Liver (tissue), 9 donors: ENCODE results near the gene DBN1. TPM values are rescaled to one million over a fixed set of nuclear protein-coding genes. Genes with fewer than 3 reads are reported as not detected.
"Not testable (repeated sequence)": the region's sequence is repeated elsewhere in the genome, so short reads cannot be mapped to it uniquely, and the experiment has no call there.

Source experiments
- DNase-seq: peaks from one replicate; pipeline ENCODE4 v3.0.0-alpha.2; 2017; ENCODE audit warnings: low spot score
- H3K27ac ChIP-seq, 2 donors: one replicate each; pipeline ENCODE4 v1.7.0; 2013; ENCODE audit warnings: inconsistent platforms in 2 of 2, low read length in 2 of 2, control low read depth in 1 of 2, low read depth in 1 of 2, mild to moderate bottlenecking in 1 of 2
- H3K27me3 ChIP-seq, 4 donors: one replicate each; pipeline versions ENCODE4 v1.6.1 to v1.7.0; 2013; ENCODE audit warnings: low read length in 3 of 4, inconsistent platforms in 1 of 4, mild to moderate bottlenecking in 1 of 4, moderate library complexity in 1 of 4; ENCODE audit not compliant: control insufficient read depth in 4 of 4, insufficient read depth in 4 of 4
- H3K36me3 ChIP-seq, 4 donors: one replicate each; pipeline versions ENCODE4 v1.6.1 to v1.7.0; 2013; ENCODE audit warnings: low read length in 3 of 4, mild to moderate bottlenecking in 3 of 4, low read depth in 1 of 4, moderate library complexity in 1 of 4; ENCODE audit not compliant: control insufficient read depth in 4 of 4, insufficient read depth in 3 of 4
- H3K4me1 ChIP-seq, 4 donors: one replicate each; pipeline versions ENCODE4 v1.6.1 to v1.7.0; 2013; ENCODE audit warnings: low read length in 3 of 4, mild to moderate bottlenecking in 3 of 4, moderate library complexity in 1 of 4; ENCODE audit not compliant: control insufficient read depth in 4 of 4, insufficient read depth in 4 of 4
- H3K4me3 ChIP-seq, 3 donors: one replicate each; pipeline versions ENCODE4 v1.6.1 to v1.7.0; 2013; ENCODE audit warnings: low read length in 3 of 3, control low read depth in 1 of 3, low read depth in 1 of 3, mild to moderate bottlenecking in 1 of 3
- H3K9ac ChIP-seq, 2 donors: one replicate each; pipeline ENCODE4 v1.7.0; 2013; ENCODE audit warnings: low read length in 2 of 2, mild to moderate bottlenecking in 2 of 2, moderate library complexity in 2 of 2, control low read depth in 1 of 2, low read depth in 1 of 2
- H3K9me3 ChIP-seq, 4 donors: one replicate each; pipeline versions ENCODE4 v1.6.1 to v1.7.0; 2013; ENCODE audit warnings: low read length in 3 of 4; ENCODE audit not compliant: control insufficient read depth in 4 of 4
- EGR1 ChIP-seq, 2 donors: IDR thresholded peaks; 2 replicates each; pipeline ENCODE4 v1.6.1; 2016 to 2018; ENCODE audit warnings: antibody characterized with exemption in 2 of 2, low read depth in 2 of 2
- FOXA1 ChIP-seq: IDR thresholded peaks from 2 replicates; pipeline ENCODE4 v1.6.1; 2016; ENCODE audit warnings: antibody characterized with exemption
- FOXA2 ChIP-seq: IDR thresholded peaks from 2 replicates; pipeline ENCODE4 v1.6.1; 2016; ENCODE audit warnings: antibody characterized with exemption
- GABPA ChIP-seq, 2 donors: IDR thresholded peaks in 1 of 2; conservative IDR thresholded peaks in 1 of 2; 2 replicates each; pipeline ENCODE4 v1.6.1; 2016; ENCODE audit warnings: antibody characterized with exemption in 2 of 2, mild to moderate bottlenecking in 1 of 2, moderate library complexity in 1 of 2
- HNF4A ChIP-seq, 2 donors: conservative IDR thresholded peaks; 2 replicates each; pipeline ENCODE4 v1.6.1; 2016; ENCODE audit warnings: antibody characterized with exemption in 2 of 2, mild to moderate bottlenecking in 2 of 2
- HNF4G ChIP-seq: IDR thresholded peaks from 2 replicates; pipeline ENCODE4 v1.6.1; 2016; ENCODE audit warnings: antibody characterized with exemption
- JUND ChIP-seq, 2 donors: IDR thresholded peaks; 2 replicates each; pipeline ENCODE4 v1.6.1; 2016; ENCODE audit warnings: antibody characterized with exemption in 2 of 2
- RAD21 ChIP-seq, 2 donors: IDR thresholded peaks; 2 replicates each; pipeline ENCODE4 v1.6.1; 2016; ENCODE audit warnings: antibody characterized with exemption in 2 of 2, mild to moderate bottlenecking in 2 of 2
- REST ChIP-seq: IDR thresholded peaks from 2 replicates; pipeline ENCODE4 v1.6.1; 2016; ENCODE audit warnings: antibody characterized with exemption, mild to moderate bottlenecking
- RXRA ChIP-seq, 2 donors: IDR thresholded peaks; 2 replicates each; pipeline ENCODE4 v1.6.1; 2017 to 2018; ENCODE audit warnings: antibody characterized with exemption in 2 of 2, mild to moderate bottlenecking in 1 of 2
- SP1 ChIP-seq: IDR thresholded peaks from 2 replicates; pipeline ENCODE4 v1.6.1; 2018; ENCODE audit warnings: antibody characterized with exemption, mild to moderate bottlenecking
- TAF1 ChIP-seq: conservative IDR thresholded peaks from 2 replicates; pipeline ENCODE4 v1.6.1; 2016; ENCODE audit warnings: antibody characterized with exemption, mild to moderate bottlenecking
- YY1 ChIP-seq: IDR thresholded peaks from 2 replicates; pipeline ENCODE4 v1.6.1; 2016; ENCODE audit warnings: antibody characterized with exemption, mild to moderate bottlenecking
- ZBTB33 ChIP-seq: IDR thresholded peaks from 2 replicates; pipeline ENCODE4 v1.6.1; 2016; ENCODE audit warnings: antibody characterized with exemption
- WGBS: extraction: QIAGEN DNeasy Blood & Tissue Kit; methylation state at CpG from one replicate; pipeline ENCODE4 v1.1.7; 2013; 5-methylcytosine and 5-hydroxymethylcytosine counted together
- polyA plus RNA-seq, 2 donors: library from polyadenylated mRNA; stranded (reverse) in 1 of 2; unstranded in 1 of 2; fragments of 200-250 nt in 1 of 2; fragments of >200 nt in 1 of 2; fragmentation: Nextera tagmentation in 1 of 2; extraction: Ambion mirVana in 1 of 2; gene quantifications; one replicate each; pipeline versions ENCODE4 v1.2.1 to v1.2.3, GENCODE V29; 2013 to 2015
- total RNA-seq, 2 donors: library from RNA; depleted of rRNA; stranded (reverse); fragments of >200 nt; gene quantifications; one replicate each; pipeline ENCODE4 v1.2.3, GENCODE V29; 2014
- TF ChIP-seq, protein P1 (sequence below): fragments of 150-350 bp; IDR thresholded peaks from 2 replicates; pipeline ENCODE4 v1.5.1; 2017; ENCODE audit warnings: improper control_type of control experiment, low read depth, low read length; ENCODE audit not compliant: missing input control
- TF ChIP-seq, protein P2 (sequence below): IDR thresholded peaks from 2 replicates; pipeline ENCODE4 v1.6.1; 2016; ENCODE audit warnings: antibody characterized with exemption
- TF ChIP-seq, protein P3 (sequence below): IDR thresholded peaks from 2 replicates; pipeline ENCODE4 v1.6.1; 2016; ENCODE audit warnings: antibody characterized with exemption
- donor health status: healthy.
- donor health status: healthy.
- donor health status: healthy.
- donor health status: healthy.
- donor health status: healthy.

Gene DBN1
- total and polyA plus RNA-seq, 4 donors = 1.5 to 4.9 (median 2.0) TPM

DNA sequence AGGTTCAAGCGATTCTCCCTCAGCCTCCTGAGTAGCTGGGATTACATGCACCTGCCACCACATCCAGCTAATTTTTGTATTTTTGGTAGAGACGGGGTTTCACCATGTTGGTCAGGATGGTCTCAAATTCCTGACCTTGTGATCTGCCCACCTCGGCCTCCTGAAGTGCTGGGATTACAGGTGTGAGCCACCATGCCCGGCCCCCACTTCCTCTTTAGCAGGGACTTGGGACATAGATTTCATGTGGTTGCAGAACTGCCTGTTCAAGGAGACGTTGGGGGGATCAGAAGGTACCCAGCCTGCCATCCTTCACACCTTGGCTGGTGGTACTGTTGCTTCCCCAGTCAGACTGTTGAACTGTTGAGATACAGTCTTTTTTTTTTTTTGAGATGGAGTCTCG lies 56.4 kb downstream of the DBN1 start:
- not testable (repeated sequence) for H3K4me3 ChIP-seq, H3K4me1 ChIP-seq, H3K36me3 ChIP-seq, H3K27ac ChIP-seq, H3K9ac ChIP-seq, H3K9me3 ChIP-seq, H3K27me3 ChIP-seq, DNase-seq
- WGBS = 90% methylated on average over 6 of the region's 6 CpGs

DNA sequence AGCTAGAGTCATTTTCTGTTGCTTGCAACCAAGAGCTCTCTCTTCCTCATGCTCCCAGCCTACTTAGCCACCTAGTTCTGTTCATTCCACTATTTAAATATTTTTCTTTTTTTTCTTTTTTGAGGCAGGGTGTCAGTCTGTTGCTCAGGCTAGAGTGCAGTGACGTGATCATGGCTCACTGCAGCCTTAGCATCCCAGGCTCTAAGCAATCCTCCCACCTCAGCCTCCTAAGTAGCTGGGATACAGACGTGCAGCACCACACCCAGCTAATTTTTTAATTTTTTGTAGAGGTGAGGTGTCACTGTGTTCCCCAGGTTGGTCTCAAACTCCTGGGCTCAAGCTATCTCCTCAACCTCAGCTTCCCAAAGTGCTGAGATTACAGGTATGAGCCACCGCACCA lies 59.0 kb downstream of the DBN1 start:
- WGBS = 92% methylated on average over 3 of the region's 3 CpGs
- Histone ChIP-seq H3K4me1 (peaks cover 0 to 19% (median 13%) of the 10 kb centered on the region in 4 donors), H3K36me3 (no peaks in the 10 kb centered on the region), H3K4me3 (no peak overlapping the region), H3K27ac (no peak overlapping the region), H3K9me3 (no peaks in the 10 kb centered on the region), H3K27me3 (no peaks in the 10 kb centered on the region), H3K9ac (no peak overlapping the region)
- no peak for DNase-seq
- TF ChIP-seq EGR1 (IDR thresholded peaks at IDR 0.05; ENCODE audit: low read depth in 2 of 2) (no peak), SP1 (no peak)
- TF ChIP-seq, protein P1, sequence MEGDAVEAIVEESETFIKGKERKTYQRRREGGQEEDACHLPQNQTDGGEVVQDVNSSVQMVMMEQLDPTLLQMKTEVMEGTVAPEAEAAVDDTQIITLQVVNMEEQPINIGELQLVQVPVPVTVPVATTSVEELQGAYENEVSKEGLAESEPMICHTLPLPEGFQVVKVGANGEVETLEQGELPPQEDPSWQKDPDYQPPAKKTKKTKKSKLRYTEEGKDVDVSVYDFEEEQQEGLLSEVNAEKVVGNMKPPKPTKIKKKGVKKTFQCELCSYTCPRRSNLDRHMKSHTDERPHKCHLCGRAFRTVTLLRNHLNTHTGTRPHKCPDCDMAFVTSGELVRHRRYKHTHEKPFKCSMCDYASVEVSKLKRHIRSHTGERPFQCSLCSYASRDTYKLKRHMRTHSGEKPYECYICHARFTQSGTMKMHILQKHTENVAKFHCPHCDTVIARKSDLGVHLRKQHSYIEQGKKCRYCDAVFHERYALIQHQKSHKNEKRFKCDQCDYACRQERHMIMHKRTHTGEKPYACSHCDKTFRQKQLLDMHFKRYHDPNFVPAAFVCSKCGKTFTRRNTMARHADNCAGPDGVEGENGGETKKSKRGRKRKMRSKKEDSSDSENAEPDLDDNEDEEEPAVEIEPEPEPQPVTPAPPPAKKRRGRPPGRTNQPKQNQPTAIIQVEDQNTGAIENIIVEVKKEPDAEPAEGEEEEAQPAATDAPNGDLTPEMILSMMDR = no peak
- TF ChIP-seq, protein P2, sequence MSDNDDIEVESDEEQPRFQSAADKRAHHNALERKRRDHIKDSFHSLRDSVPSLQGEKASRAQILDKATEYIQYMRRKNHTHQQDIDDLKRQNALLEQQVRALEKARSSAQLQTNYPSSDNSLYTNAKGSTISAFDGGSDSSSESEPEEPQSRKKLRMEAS = no peak

DNA sequence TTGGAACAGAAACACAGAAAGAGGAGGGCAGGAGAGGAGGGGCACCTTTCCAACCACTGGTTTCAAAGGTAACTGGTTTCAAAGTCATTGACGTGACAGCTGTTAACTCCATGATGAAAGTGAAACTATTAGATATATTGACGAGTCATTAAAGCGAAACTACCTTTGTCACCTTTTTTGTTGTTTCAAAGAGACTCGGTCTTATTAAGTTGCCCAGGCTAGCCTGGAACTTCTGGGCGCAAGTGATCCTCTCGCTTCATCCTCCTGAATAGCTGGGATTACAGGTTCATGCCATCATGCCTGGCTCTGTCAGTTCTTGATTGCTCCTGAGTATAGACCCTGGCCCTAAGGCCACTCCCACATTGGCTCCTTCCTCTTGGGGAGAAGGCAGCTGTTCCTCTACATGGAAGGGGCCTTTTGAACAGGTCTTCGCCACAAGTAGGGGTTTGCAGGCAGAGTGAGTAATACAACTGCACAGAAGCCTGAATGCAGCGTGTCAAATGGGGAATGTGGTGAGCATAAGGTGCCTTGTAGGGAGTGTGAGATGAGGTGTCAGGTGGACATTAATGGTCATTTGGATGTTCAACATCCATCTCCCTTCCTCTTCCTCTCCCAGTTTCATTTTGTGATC lies 60.7 kb downstream of the DBN1 start:
- DNase-seq = no peak
- H3K9ac ChIP-seq = peak overlapping the region; percentile 28 to 48
- peaks cover 0 to 28% (median 21%) of the 10 kb centered on the region in 4 donors for H3K4me1 ChIP-seq
- 54% methylated on average over 8 of the region's 8 CpGs for WGBS
- no peaks in the 10 kb centered on the region for H3K27me3 ChIP-seq
- no peaks in the 10 kb centered on the region for H3K36me3 ChIP-seq
- H3K27ac ChIP-seq = peak overlapping the region; percentile 86 to 89
- no peaks in the 10 kb centered on the region for H3K9me3 ChIP-seq
- H3K4me3 ChIP-seq = peak overlapping the region; percentile 16 to 40 (median 26)
- TF ChIP-seq TAF1 (no peak), SP1 (peak; percentile 50), ZBTB33 (no peak), GABPA (IDR thresholded peaks at IDR 0.05 in 1 of 2, conservative IDR thresholded peaks at IDR 0.05 in 1 of 2) (no peak), YY1 (no peak), HNF4G (no peak), HNF4A (conservative IDR thresholded peaks at IDR 0.05) (peak; percentile 66 to 69), FOXA1 (no peak), EGR1 (IDR thresholded peaks at IDR 0.05; ENCODE audit: low read depth in 2 of 2) (no peak), RXRA (IDR thresholded peaks at IDR 0.05) (peak; percentile 89 to 94), FOXA2 (no peak), RAD21 (IDR thresholded peaks at IDR 0.05) (no peak), REST (no peak), JUND (IDR thresholded peaks at IDR 0.05) (no peak)
- TF ChIP-seq, protein P2 = peak; percentile 41
- TF ChIP-seq, protein P3, sequence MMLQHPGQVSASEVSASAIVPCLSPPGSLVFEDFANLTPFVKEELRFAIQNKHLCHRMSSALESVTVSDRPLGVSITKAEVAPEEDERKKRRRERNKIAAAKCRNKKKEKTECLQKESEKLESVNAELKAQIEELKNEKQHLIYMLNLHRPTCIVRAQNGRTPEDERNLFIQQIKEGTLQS = no peak
- TF ChIP-seq, protein P1 = no peak
